Heart right ventricle (tissue), 16 donors: ENCODE data around the gene TH. TPM values are rescaled to one million over a fixed set of nuclear protein-coding genes. Genes with fewer than 3 reads are reported as not detected.

Source experiments
- ATAC-seq, 8 donors: fragments of 200-7000 bp; cut with Tn5 transposase; one replicate each; pipeline ENCODE4 v1.9.1; 2020; ENCODE audit warnings: mild to moderate bottlenecking in 8 of 8, moderate library complexity in 8 of 8, moderate number of reproducible peaks in 1 of 8
- DNase-seq, 2 donors: peaks; one replicate each; pipeline ENCODE4 v3.0.0-alpha.2; 2020
- H3K27ac ChIP-seq, 10 donors: fragments of 200-600 bp; sonication (generic) in 2 of 10; one replicate each; pipeline versions ENCODE4 v1.5.0 to v1.8.0; 2020 to 2022; ENCODE audit warnings: mild to moderate bottlenecking in 3 of 10
- H3K27me3 ChIP-seq, 7 donors: fragments of 200-600 bp; one replicate each; pipeline ENCODE4 v1.8.0; 2021 to 2022; ENCODE audit warnings: mild to moderate bottlenecking in 2 of 7
- H3K36me3 ChIP-seq, 9 donors: fragments of 200-600 bp; sonication (generic) in 1 of 9; one replicate each; pipeline versions ENCODE4 v1.5.0 to v1.8.0; 2020 to 2022; ENCODE audit warnings: mild to moderate bottlenecking in 2 of 9
- H3K4me1 ChIP-seq, 9 donors: fragments of 200-600 bp; sonication (generic) in 1 of 9; one replicate each; pipeline versions ENCODE4 v1.5.0 to v1.8.0; 2020 to 2022; ENCODE audit warnings: mild to moderate bottlenecking in 4 of 9
- H3K4me3 ChIP-seq, 10 donors: fragments of 200-600 bp; sonication (generic) in 2 of 10; one replicate each; pipeline versions ENCODE4 v1.5.0 to v1.8.0; 2020 to 2022; ENCODE audit warnings: mild to moderate bottlenecking in 7 of 10, moderate library complexity in 2 of 10
- H3K9me3 ChIP-seq, 11 donors: fragments of 200-600 bp in 10 of 11; sonication (generic) in 2 of 11; one replicate each; pipeline versions ENCODE4 v1.5.0 to v1.8.0; 2013 to 2022; ENCODE audit warnings: mild to moderate bottlenecking in 2 of 11, control low read depth in 1 of 11, moderate library complexity in 1 of 11
- whole genome bisulfite sequencing, 2 donors: extraction: QIAGEN DNeasy Blood & Tissue Kit; methylation state at CpG; one replicate each; pipeline ENCODE4 v1.1.7; 2013; ENCODE audit warnings: inconsistent platforms in 1 of 2; 5-methylcytosine and 5-hydroxymethylcytosine counted together
- intact Hi-C, 10 donors: fragments of 100-400 bp; cut with DNase I; formaldehyde crosslinking; loops; one replicate each; pipeline versions ENCODE4 v1.11.1 to v1.14.2; 2022
- polyA plus RNA-seq, 2 donors: library from polyadenylated mRNA; stranded (reverse); fragments of 200-250 nt; gene quantifications; one replicate each; pipeline ENCODE4 v1.2.3, GENCODE V29; 2013
- total RNA-seq, 10 donors: library from RNA; stranded (reverse); fragmentation: NEBNext Ultra II Directional in 3 of 10; extraction: Animal tissue kit (Norgen Biotek cat#: 25700) in 3 of 10; gene quantifications; one replicate each; pipeline versions ENCODE4 v1.2.1 to v1.2.4, GENCODE V29; 2021 to 2023
- TF ChIP-seq, protein P1 (sequence below), 9 donors: fragments of 200-600 bp; sonication (generic) in 2 of 9; IDR thresholded peaks; one replicate each; pipeline versions ENCODE4 v1.5.0 to v1.8.0; 2021 to 2022; ENCODE audit warnings: antibody characterized with exemption in 9 of 9, mild to moderate bottlenecking in 5 of 9, moderate library complexity in 1 of 9
- donor health status: Arrhythmogenic right ventricular cardiomyopathy.
- donor health status: ischemic (EF 13 %, LVEDD 7.1; RV severe dilation, severe dysfunction).
- donor health status: healthy with polysubstance abuse.
- donor health status: DM: no; HTN: yes; CAD: no.
- donor health status: DM: no; HTN: no; CAD: no.
- donor health status: ischemic (EF 25% LVEDD 6.9; RV normal size, moderate dysfunction).
- donor health status: ischemic (EF 25% LVEDD 5.7; RV mildly dilated, moderate dysfunction).
- donor health status: healthy.
- donor health status: DM: yes; HTN: yes; CAD: no.
- donor health status: Ischemic cardiomyopathy.
- donor health status: ischemic (EF 35%, LVEDD 5.7; RV mildly dilated, moderate dysfunction).
- donor health status: nonischemic (EF 11% LVEDD 7.7; RV severe dilation, severe dysfunction).
- donor health status: DM: yes; HTN: yes; CAD: no.
- donor health status: PGD.
- donor health status: ischemic (EF 29% LVEDD 5.4; RV normal size, mild dysfunction).
- donor health status: nonischemic (EF 23%, LVEDD 6.1; RV moderate dilation, normal function).

The TH gene
- total and polyA plus RNA-seq, 12 donors, result 0.14 to 0.15 TPM; not detected in 10

DNA sequence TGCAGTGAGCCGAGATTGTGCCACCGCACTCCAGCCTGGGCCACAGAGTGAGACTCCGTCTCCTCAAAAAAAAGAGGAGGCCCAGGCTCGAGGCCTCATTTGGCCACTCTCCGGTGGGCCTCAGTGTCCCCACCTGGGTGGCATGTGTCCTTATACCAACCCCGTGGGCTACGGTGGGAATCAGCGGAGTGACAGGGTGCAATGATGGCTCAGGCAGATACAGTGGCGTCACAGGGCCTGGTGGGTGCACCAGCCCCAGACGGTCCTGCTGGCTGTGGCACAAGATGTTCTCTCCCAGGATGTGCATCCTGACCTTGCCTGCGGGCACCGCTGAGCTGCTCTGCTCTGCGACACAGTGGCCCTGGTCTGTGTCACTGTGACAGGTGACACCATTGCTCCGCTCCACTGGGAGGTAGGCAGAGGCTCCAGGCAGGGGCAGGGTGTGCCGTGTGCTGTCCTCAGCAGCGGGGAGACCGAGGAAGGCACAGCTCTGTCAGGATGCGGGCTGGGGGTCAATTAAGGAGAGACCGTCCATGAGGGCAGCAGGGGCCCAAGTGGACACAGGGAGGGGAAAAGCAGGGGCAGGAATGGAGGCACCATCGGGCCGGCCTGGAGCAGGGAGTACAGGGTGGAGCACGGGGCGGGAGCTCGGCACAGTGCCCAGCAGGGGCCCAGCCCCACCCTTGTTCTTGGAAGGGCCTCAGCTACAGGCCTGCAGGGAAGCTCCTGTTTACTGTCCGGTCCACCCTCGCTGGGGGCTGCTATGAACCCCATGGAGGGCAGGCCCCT, 21.7 kb upstream of the TH start:
- Histone ChIP-seq H3K27ac (peak overlapping the region in 1 of 10 donors; percentile 28), H3K9me3 (no peaks in the 10 kb centered on the region), H3K36me3 (no peaks in the 10 kb centered on the region), H3K4me3 (no peak overlapping the region), H3K4me1 (peaks cover 0 to 20% (median 3%) of the 10 kb centered on the region in 9 donors), H3K27me3 (peaks cover 0 to 28% (median 13%) of the 10 kb centered on the region in 7 donors)
- intact Hi-C loops, result loop anchor here in 5 of 10 donors (5.0 to 10.0 kb wide), 5 partner anchors 209 to 702 kb away; partner anchors contain the start of genes CDKN1C (in 1 of the 5) and TSSC4 (in 1 of the 5)
- DNase-seq (peak; percentile 31 to 57), ATAC-seq (peak in 6 of 8 donors; percentile 44 to 83 (median 68))
- TF ChIP-seq, protein P1, sequence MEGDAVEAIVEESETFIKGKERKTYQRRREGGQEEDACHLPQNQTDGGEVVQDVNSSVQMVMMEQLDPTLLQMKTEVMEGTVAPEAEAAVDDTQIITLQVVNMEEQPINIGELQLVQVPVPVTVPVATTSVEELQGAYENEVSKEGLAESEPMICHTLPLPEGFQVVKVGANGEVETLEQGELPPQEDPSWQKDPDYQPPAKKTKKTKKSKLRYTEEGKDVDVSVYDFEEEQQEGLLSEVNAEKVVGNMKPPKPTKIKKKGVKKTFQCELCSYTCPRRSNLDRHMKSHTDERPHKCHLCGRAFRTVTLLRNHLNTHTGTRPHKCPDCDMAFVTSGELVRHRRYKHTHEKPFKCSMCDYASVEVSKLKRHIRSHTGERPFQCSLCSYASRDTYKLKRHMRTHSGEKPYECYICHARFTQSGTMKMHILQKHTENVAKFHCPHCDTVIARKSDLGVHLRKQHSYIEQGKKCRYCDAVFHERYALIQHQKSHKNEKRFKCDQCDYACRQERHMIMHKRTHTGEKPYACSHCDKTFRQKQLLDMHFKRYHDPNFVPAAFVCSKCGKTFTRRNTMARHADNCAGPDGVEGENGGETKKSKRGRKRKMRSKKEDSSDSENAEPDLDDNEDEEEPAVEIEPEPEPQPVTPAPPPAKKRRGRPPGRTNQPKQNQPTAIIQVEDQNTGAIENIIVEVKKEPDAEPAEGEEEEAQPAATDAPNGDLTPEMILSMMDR (IDR thresholded peaks at IDR 0.05), result no peak
- WGBS, 2 donors, result 55 to 62% methylated on average over 26 of the region's 26 CpGs

DNA sequence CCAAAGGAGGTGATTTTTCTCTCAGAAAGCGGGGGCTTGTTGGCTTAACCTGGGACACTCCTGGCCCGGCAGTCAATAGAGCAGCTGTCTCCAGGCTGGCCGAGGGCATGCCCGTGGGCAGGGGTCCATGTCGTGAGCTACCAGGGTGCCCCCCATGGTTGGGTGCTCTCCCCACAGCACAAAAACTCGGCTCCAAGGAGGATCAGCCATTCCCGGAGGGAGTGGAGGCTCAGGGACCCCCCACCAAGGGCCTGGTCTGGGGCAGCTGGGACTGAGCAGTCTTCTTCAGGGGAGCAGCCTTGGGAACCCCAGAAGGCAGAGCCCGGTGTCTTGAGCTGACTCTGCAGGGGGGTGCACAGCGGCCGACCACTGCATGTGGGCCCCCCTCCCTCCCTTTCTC, 20.8 kb upstream of the TH start:
- Histone ChIP-seq H3K4me1 (peaks cover 0 to 20% (median 3%) of the 10 kb centered on the region in 9 donors), H3K36me3 (no peaks in the 10 kb centered on the region), H3K9me3 (no peaks in the 10 kb centered on the region), H3K27me3 (peaks cover 0 to 30% (median 13%) of the 10 kb centered on the region in 7 donors), H3K27ac (no peak overlapping the region), H3K4me3 (no peak overlapping the region)
- no peak for DNase-seq
- TF ChIP-seq, protein P1 (IDR thresholded peaks at IDR 0.05), result no peak
- no peak for ATAC-seq
- WGBS, 2 donors, result 84 to 92% methylated on average over 10 of the region's 10 CpGs
- intact Hi-C loops, result loop anchor here in 5 of 10 donors (5.0 to 10.0 kb wide), 5 partner anchors 210 to 702 kb away; partner anchors contain the start of genes CDKN1C (in 1 of the 5) and TSSC4 (in 1 of the 5)

DNA sequence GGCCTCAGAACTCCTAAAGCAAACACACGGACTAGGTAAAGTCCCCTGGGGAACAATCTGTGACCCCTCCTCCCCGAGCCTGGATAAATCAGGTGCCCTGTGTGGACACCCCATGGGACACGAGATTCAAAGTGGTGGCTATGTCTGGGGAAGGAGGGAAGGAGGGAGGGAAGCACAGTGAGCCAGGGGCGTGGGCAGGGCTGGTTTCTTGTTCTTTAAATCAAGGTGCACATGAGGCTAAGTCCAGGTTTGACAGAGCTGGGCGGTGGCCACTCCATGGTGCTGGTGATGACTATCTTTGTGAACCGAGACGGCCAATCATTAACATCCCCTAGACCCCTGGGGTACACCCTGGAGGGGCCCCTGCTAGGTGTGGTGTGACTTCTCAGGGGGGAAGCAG, 20.3 kb upstream of the TH start:
- 85 to 86% methylated on average over 7 of the region's 7 CpGs for WGBS, 2 donors
- intact Hi-C loops, result loop anchor here in 5 of 10 donors (5.0 to 10.0 kb wide), 5 partner anchors 210 to 703 kb away; partner anchors contain the start of genes CDKN1C (in 1 of the 5) and TSSC4 (in 1 of the 5)
- Histone ChIP-seq H3K9me3 (no peaks in the 10 kb centered on the region), H3K27ac (no peak overlapping the region), H3K27me3 (peaks cover 0 to 32% (median 13%) of the 10 kb centered on the region in 7 donors), H3K4me3 (no peak overlapping the region), H3K36me3 (no peaks in the 10 kb centered on the region), H3K4me1 (peaks cover 0 to 20% (median 3%) of the 10 kb centered on the region in 9 donors)
- ATAC-seq, result no peak
- no peak for DNase-seq
- TF ChIP-seq, protein P1 (IDR thresholded peaks at IDR 0.05), result no peak

DNA sequence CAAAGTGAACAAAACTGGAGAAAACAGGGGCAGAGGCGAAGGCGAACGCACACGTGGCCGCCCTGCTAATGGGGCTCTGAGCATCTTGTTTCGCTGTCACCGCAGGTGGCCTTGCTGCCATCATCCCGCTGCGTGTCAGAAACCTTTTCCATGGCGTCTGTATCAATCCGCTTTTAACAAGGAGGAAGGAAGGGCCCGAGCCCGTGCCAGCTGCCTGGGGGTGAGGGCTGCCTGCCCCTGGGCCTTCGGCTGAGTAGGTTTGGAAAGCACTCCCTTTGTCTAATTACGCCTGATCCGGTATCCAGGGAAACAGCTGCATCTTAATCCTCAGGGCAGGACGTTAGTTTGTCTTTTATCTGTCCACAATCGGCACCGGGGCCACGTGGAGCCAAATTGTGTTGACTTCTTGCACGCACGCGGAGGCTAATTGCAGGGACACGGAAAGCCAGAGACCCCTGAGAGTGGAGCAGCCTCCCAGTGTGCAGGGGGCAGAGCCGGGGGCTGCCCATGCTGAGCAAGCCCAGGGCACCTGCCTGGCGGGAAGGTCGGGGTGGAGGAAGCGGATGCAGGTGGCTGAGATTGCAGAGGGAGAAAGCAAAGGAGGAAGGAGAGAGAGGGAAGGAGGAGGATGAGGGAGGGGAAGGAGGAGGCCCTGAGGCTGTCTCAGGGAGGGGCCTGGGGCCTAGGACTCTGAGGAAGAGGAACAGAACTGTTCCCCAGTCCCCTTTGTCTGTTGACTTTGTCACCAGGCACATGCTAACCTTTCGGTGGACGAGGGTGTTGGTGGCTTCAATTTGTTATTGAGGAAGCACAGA, 19.2 kb upstream of the TH start:
- 52 to 62% methylated on average over 30 of the region's 30 CpGs for WGBS, 2 donors
- DNase-seq, result no peak
- intact Hi-C loops, result loop anchor here in 5 of 10 donors (5.0 to 10.0 kb wide), 5 partner anchors 211 to 704 kb away; partner anchors contain the start of genes CDKN1C (in 1 of the 5) and TSSC4 (in 1 of the 5)
- no peaks in the 10 kb centered on the region for H3K36me3 ChIP-seq
- TF ChIP-seq, protein P1 (IDR thresholded peaks at IDR 0.05), result no peak
- peak in 3 of 8 donors; percentile 15 to 51 (median 35) for ATAC-seq
- peaks cover 0 to 42% (median 22%) of the 10 kb centered on the region in 7 donors for H3K27me3 ChIP-seq
- H3K27ac ChIP-seq, result no peak overlapping the region
- peaks cover 0 to 20% (median 3%) of the 10 kb centered on the region in 9 donors for H3K4me1 ChIP-seq
- no peaks in the 10 kb centered on the region for H3K9me3 ChIP-seq
- H3K4me3 ChIP-seq, result no peak overlapping the region
